Astrocyte (in vitro differentiated cells and primary cell): ENCODE measurements around the gene CCDC34. TPM values are rescaled to one million over a fixed set of nuclear protein-coding genes. Genes with fewer than 3 reads are reported as not detected.
"Not testable (repeated sequence)": the region's sequence is repeated elsewhere in the genome, so short reads cannot be mapped to it uniquely, and the experiment has no call there.

Experiments
- DNase-seq: peaks from one replicate; pipeline ENCODE4 v3.0.0-alpha.2; 2010; ENCODE audit warnings: low read depth
- FAIRE-seq: peaks from 2 replicates; lab custom pipeline; 2011; peaks lifted over from hg19 to GRCh38; lab: Jason Lieb, UNC
- H2AFZ ChIP-seq: 2 replicates; pipeline ENCODE4 v1.6.0; 2012; ENCODE audit warnings: low read depth, low read length, inconsistent platforms
- H3K27ac ChIP-seq: 2 replicates; pipeline ENCODE4 v1.5.1; 2011; ENCODE audit warnings: low read depth, low read length, inconsistent platforms
- H3K27me3 ChIP-seq: 2 replicates; pipeline ENCODE4 v1.6.0; 2011; ENCODE audit warnings: low read length, inconsistent platforms; ENCODE audit not compliant: insufficient read depth
- H3K36me3 ChIP-seq: 2 replicates; pipeline ENCODE4 v1.5.1; 2011; ENCODE audit warnings: low read length, inconsistent platforms; ENCODE audit not compliant: insufficient read depth
- H3K4me1 ChIP-seq: 2 replicates; pipeline ENCODE4 v1.5.1; 2011; ENCODE audit warnings: low read length, inconsistent platforms; ENCODE audit not compliant: insufficient read depth
- H3K4me2 ChIP-seq: 2 replicates; pipeline ENCODE4 v1.6.0; 2012; ENCODE audit warnings: low read length, inconsistent platforms
- H3K4me3 ChIP-seq: 2 replicates; pipeline ENCODE4 v1.5.1; 2011; ENCODE audit warnings: low read depth, mild to moderate bottlenecking, low read length, inconsistent platforms; ENCODE audit not compliant: insufficient read depth
- H3K79me2 ChIP-seq: 2 replicates; pipeline ENCODE4 v1.6.0; 2012; ENCODE audit warnings: mild to moderate bottlenecking, low read length, inconsistent platforms; ENCODE audit not compliant: insufficient read depth
- H3K9ac ChIP-seq: 2 replicates; pipeline ENCODE4 v1.6.0; 2012; ENCODE audit warnings: mild to moderate bottlenecking, low read length, inconsistent platforms
- H3K9me3 ChIP-seq: 2 replicates; pipeline ENCODE4 v1.5.1; 2012; ENCODE audit warnings: low read depth, mild to moderate bottlenecking, low read length, inconsistent platforms; ENCODE audit not compliant: insufficient read depth
- H4K20me1 ChIP-seq: 2 replicates; pipeline ENCODE4 v1.6.0; 2012; ENCODE audit warnings: low read length, inconsistent platforms; ENCODE audit not compliant: insufficient read depth
- H3K27ac Mint-ChIP-seq: one replicate; pipeline ENCODE4 v1.8.0; 2021; ENCODE audit warnings: mild to moderate bottlenecking, mixed read lengths; ENCODE audit not compliant: unreplicated experiment
- H3K27me3 Mint-ChIP-seq: one replicate; pipeline ENCODE4 v1.8.0; 2021; ENCODE audit warnings: low read depth, mixed read lengths; ENCODE audit not compliant: unreplicated experiment
- H3K36me3 Mint-ChIP-seq: one replicate; pipeline ENCODE4 v1.8.0; 2021; ENCODE audit warnings: low read depth, mixed read lengths; ENCODE audit not compliant: unreplicated experiment
- H3K4me1 Mint-ChIP-seq: one replicate; pipeline ENCODE4 v1.8.0; 2021; ENCODE audit warnings: low read depth, mixed read lengths; ENCODE audit not compliant: unreplicated experiment
- H3K4me3 Mint-ChIP-seq: one replicate; pipeline ENCODE4 v1.8.0; 2021; ENCODE audit warnings: mild to moderate bottlenecking, moderate library complexity, mixed read lengths; ENCODE audit not compliant: unreplicated experiment
- H3K9me3 Mint-ChIP-seq: one replicate; pipeline ENCODE4 v1.8.0; 2021; ENCODE audit warnings: mild to moderate bottlenecking, mixed read lengths; ENCODE audit not compliant: unreplicated experiment
- EZH2 ChIP-seq: IDR thresholded peaks from 2 replicates; pipeline ENCODE4 v1.6.1; 2012; ENCODE audit warnings: mild to moderate bottlenecking, low read length, inconsistent platforms; ENCODE audit not compliant: insufficient read depth
- total RNA-seq: library from RNA; stranded (reverse); gene quantifications from 2 replicates; pipeline ENCODE4 v1.2.1, GENCODE V29; 2021
- TF ChIP-seq, protein P1 (sequence below): IDR thresholded peaks from 2 replicates; pipeline ENCODE4 v1.5.1; 2011; ENCODE audit warnings: low read depth, mild to moderate bottlenecking, inconsistent platforms, low read length, moderate library complexity; ENCODE audit not compliant: insufficient read depth

The CCDC34 gene
- total RNA-seq, 1 donor from 2014 or later = 12.8 TPM

DNA sequence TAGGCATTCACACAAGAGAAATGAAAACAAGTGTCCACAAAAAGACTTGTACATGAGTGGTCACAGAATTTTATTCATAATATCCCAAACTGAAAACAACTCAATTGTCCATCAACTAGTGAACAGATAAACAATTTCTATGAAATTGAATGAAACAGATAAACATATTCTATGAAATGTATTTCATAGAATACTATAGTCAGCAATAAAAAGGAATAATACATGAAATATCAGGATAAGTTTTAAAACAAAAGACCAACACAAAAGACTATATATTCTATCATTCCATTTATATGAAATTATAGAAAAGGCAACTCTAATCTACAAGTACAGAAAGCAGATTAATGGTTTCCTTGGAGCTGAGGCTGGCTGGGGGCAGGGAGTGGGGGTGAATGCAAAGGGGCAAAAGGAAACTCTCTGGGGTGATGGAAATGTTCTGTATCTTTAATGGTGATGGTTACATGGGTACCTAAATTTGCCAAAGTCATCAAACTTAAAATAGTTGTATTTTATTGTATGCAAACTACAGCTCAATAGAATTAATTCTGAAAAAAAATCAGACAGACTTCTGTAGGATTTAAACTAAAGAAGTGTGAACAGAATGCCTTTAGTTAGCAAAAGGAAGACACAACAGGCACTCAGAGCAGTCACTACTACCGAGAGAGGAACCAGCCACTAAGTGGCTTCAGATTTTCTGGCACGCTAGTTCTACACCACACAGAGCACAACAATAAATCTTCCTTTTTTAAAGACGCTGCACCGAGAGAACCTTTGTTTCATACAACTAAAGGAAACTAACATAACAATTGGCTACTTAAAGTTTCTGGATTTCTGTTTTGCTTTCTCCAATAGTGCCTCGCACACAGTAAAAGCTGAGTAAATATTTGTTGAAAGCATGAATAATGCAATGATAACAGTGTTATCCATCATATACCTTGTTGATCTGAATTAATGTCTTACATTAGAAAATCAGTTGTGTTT, 15.4 kb downstream of the CCDC34 start:
- Mint-ChIP-seq H3K27ac (no peak overlapping the region), H3K27me3 (no peaks in the 10 kb centered on the region), H3K9me3 (no peaks in the 10 kb centered on the region), H3K36me3 (no peaks in the 10 kb centered on the region), H3K4me1 (peaks cover 8% of the 10 kb centered on the region), H3K4me3 (no peak overlapping the region)
- H4K20me1 ChIP-seq = no peaks in the 10 kb centered on the region
- H3K9ac ChIP-seq = no peak overlapping the region
- no peaks in the 10 kb centered on the region for H3K36me3 ChIP-seq
- no peak overlapping the region for H3K27ac ChIP-seq
- H3K4me2 ChIP-seq = peak overlapping the region; percentile 21
- no peaks in the 10 kb centered on the region for H3K9me3 ChIP-seq
- no peaks in the 10 kb centered on the region for H3K27me3 ChIP-seq
- H3K4me3 ChIP-seq = no peak overlapping the region
- FAIRE-seq (no peak), DNase-seq (no peak)
- no peaks in the 10 kb centered on the region for H3K79me2 ChIP-seq
- no peak overlapping the region for H2AFZ ChIP-seq
- H3K4me1 ChIP-seq = no peaks in the 10 kb centered on the region
- TF ChIP-seq, protein P1, sequence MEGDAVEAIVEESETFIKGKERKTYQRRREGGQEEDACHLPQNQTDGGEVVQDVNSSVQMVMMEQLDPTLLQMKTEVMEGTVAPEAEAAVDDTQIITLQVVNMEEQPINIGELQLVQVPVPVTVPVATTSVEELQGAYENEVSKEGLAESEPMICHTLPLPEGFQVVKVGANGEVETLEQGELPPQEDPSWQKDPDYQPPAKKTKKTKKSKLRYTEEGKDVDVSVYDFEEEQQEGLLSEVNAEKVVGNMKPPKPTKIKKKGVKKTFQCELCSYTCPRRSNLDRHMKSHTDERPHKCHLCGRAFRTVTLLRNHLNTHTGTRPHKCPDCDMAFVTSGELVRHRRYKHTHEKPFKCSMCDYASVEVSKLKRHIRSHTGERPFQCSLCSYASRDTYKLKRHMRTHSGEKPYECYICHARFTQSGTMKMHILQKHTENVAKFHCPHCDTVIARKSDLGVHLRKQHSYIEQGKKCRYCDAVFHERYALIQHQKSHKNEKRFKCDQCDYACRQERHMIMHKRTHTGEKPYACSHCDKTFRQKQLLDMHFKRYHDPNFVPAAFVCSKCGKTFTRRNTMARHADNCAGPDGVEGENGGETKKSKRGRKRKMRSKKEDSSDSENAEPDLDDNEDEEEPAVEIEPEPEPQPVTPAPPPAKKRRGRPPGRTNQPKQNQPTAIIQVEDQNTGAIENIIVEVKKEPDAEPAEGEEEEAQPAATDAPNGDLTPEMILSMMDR = no peak
- no peak for TF ChIP-seq EZH2

DNA sequence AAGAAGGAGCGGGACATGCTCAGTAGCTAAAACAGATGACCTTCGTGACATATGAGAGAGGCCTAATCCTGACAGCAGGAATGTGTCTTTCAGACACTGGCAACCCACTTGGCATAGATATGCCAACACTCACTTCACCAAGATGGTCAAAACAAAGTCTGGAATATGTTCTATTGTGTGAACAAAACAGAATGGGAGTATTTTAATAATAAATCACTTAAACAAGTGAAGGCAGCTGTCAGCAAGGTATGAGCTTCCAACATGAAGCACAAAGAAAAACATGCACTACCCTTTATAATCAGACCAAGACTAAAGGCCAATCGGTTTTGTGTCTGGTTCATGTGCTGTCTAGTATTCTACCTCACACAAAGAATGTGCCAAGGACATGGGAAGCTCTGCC, 23.1 kb downstream of the CCDC34 start:
- Mint-ChIP-seq H3K4me1 (no peaks in the 10 kb centered on the region), H3K4me3 (no peak overlapping the region), H3K36me3 (peaks cover 5% of the 10 kb centered on the region), H3K27me3 (no peaks in the 10 kb centered on the region), H3K9me3 (no peaks in the 10 kb centered on the region), H3K27ac (no peak overlapping the region)
- Histone ChIP-seq H3K27me3 (no peaks in the 10 kb centered on the region), H3K9ac (no peak overlapping the region), H3K4me1 (no peaks in the 10 kb centered on the region), H2AFZ (no peak overlapping the region), H3K9me3 (no peaks in the 10 kb centered on the region), H3K4me3 (no peak overlapping the region), H3K4me2 (no peak overlapping the region), H3K79me2 (no peaks in the 10 kb centered on the region), H3K27ac (no peak overlapping the region), H4K20me1 (no peaks in the 10 kb centered on the region), H3K36me3 (peaks cover 2% of the 10 kb centered on the region)
- DNase-seq (no peak), FAIRE-seq (no peak)
- TF ChIP-seq, protein P1 = no peak
- TF ChIP-seq EZH2 = no peak

DNA sequence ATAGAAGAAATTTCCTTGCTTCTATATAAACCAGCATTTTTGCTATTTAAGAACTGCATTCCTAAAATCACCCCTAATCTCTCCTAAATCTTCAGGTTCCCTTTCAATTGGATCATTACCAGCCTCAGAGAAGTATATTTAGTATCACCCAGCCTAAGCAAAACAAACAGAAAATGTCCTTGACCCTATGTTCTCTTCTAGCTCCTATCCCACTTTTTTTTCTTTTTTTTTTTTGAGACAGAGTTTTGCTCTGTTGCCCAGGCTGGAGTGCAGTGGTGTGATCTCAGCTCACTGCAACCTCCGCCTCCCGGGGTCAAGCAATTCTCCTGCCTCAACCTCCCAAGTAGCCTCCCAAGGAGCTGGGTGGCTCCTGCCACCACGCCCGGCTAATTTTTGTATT, 28.3 kb downstream of the CCDC34 start:
- H4K20me1 ChIP-seq, H3K27me3 ChIP-seq, DNase-seq, H3K36me3 ChIP-seq, FAIRE-seq, H3K27ac Mint-ChIP-seq, H3K9ac ChIP-seq, H3K9me3 Mint-ChIP-seq, H3K4me3 Mint-ChIP-seq, H3K27ac ChIP-seq, H3K9me3 ChIP-seq, H3K79me2 ChIP-seq, H3K4me3 ChIP-seq, H3K27me3 Mint-ChIP-seq, H2AFZ ChIP-seq, H3K4me2 ChIP-seq, H3K36me3 Mint-ChIP-seq: not testable (repeated sequence)
- peaks cover 11% of the 10 kb centered on the region for H3K4me1 ChIP-seq
- peaks cover 18% of the 10 kb centered on the region for H3K4me1 Mint-ChIP-seq
